ENCODE results near the gene STX16. TPM values are rescaled to one million over a fixed set of nuclear protein-coding genes. Genes with fewer than 3 reads are reported as not detected.

Gene STX16
- total RNA-seq, 2 experiments from 2014 or later = 108 to 109 TPM

GRCh38 chr20:58660855-58661597, 9.9 kb downstream of the STX16 start:
- Mint-ChIP-seq H3K4me1 (ENCODE audit: low read depth) (peaks cover 75% of the 10 kb centered on the region), H3K36me3 (ENCODE audit: low read depth) (peaks cover 48% of the 10 kb centered on the region), H3K27ac (peak overlapping the region; percentile 98), H3K9me3 (no peaks in the 10 kb centered on the region), H3K4me3 (peak overlapping the region; percentile 61), H3K27me3 (no peaks in the 10 kb centered on the region)
- peak; percentile 50 for ATAC-seq
- DNase-seq = peak; percentile 54
- intact Hi-C loops (cut with micrococcal nuclease) = no loop called here
- TF ChIP-seq CTCF (IDR thresholded peaks at IDR 0.05) = no peak
- POLR2A ChIA-PET = interaction anchor here (0.6 to 2.0 kb wide), 5 partner anchors 9 to 562 kb away, joined by 3 to 16 read pairs (median 3); partner anchors contain the start of gene STX16
- CTCF ChIA-PET = interaction anchor here (1.2 to 2.7 kb wide), 2 partner anchors 9 to 178 kb away, joined by 3 to 13 read pairs; partner anchors contain the start of gene STX16

- Mint-ChIP-seq H3K4me1 (ENCODE audit: low read depth) (peaks cover 71% of the 10 kb centered on the region), H3K27ac (peak overlapping the region; percentile 98), H3K4me3 (peak overlapping the region; percentile 61), H3K9me3 (no peaks in the 10 kb centered on the region), H3K27me3 (no peaks in the 10 kb centered on the region), H3K36me3 (ENCODE audit: low read depth) (peaks cover 48% of the 10 kb centered on the region)
- CTCF ChIA-PET = interaction anchor here (2.7 kb wide), 1 partner anchor 10 kb away, joined by 13 read pairs; the partner anchor contains the start of gene STX16
- POLR2A ChIA-PET = interaction anchor here (1.0 to 2.0 kb wide), 5 partner anchors 10 to 38 kb away, joined by 3 to 16 read pairs (median 4); partner anchors contain the start of gene STX16
- intact Hi-C loops (cut with micrococcal nuclease) = no loop called here
- ATAC-seq (peak; percentile 8), DNase-seq (no peak)
- no peak for TF ChIP-seq CTCF (IDR thresholded peaks at IDR 0.05)
Measured at GRCh38 chr20:58661598-58662473, 10.8 kb downstream of the STX16 start.

DNA sequence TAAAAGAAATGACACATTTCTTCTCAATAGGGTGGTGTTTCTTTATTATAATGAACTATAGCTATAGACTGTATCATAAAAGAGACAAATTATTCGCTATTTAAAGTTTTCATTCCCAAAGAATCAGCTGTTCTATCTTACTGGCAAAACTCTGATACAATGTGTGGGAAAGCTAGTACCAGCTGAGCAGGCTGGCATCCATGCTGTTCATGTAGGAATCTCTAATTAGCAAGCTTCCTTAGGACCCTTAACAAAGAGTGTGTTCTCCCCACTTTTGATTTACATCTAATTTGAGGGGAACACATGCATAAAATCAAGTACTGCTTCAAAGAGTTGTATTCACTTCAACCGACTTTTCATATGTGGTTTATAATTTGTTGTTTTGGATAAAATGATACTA, 13.2 kb downstream of the STX16 start:
- ChIA-PET CTCF (interaction anchor here (1.0 to 1.3 kb wide), 4 partner anchors 8 to 183 kb away, joined by 3 to 4 read pairs (median 3); partner anchors contain the start of gene STX16), POLR2A (interaction anchor here (0.7 kb wide), 1 partner anchor 13 kb away, joined by 3 read pairs; the partner anchor contains the start of gene STX16)
- intact Hi-C loops (cut with micrococcal nuclease) = no loop called here
- TF ChIP-seq CTCF (IDR thresholded peaks at IDR 0.05) = no peak
- H3K9me3 Mint-ChIP-seq = no peaks in the 10 kb centered on the region
- DNase-seq (no peak), ATAC-seq (no peak)
- no peak overlapping the region for H3K4me3 Mint-ChIP-seq
- H3K4me1 Mint-ChIP-seq (ENCODE audit: low read depth) = peaks cover 51% of the 10 kb centered on the region
- H3K27me3 Mint-ChIP-seq = no peaks in the 10 kb centered on the region
- H3K36me3 Mint-ChIP-seq (ENCODE audit: low read depth) = peaks cover 50% of the 10 kb centered on the region
- peak overlapping the region; percentile 51 for H3K27ac Mint-ChIP-seq

DNA sequence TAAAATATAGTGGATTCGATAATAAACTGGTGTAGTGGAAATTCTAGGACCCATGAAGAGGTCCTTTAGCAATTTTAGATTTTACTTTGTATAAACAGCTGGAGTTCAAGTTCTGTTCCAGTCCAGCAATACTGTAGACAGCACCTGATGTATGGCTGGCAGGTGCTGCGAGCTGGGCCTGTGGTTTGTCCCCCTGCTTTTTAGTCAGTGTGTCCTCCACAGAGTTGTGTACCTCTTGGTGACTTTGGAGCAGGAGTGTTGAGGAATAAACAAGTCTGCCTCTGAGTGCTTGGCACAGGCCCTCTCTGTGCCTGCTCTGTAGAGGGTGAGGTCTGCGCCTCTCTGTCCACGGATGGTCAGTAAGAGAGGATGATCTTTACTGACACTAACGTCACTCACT, 13.8 kb downstream of the STX16 start:
- Mint-ChIP-seq H3K4me1 (ENCODE audit: low read depth) (peaks cover 47% of the 10 kb centered on the region), H3K36me3 (ENCODE audit: low read depth) (peaks cover 51% of the 10 kb centered on the region), H3K4me3 (no peak overlapping the region), H3K27ac (peak overlapping the region; percentile 32), H3K9me3 (no peaks in the 10 kb centered on the region), H3K27me3 (no peaks in the 10 kb centered on the region)
- no peak for DNase-seq
- CTCF ChIA-PET = interaction anchor here (1.0 to 1.3 kb wide), 3 partner anchors 9 to 175 kb away, joined by 3 read pairs; partner anchors contain the start of gene STX16
- no peak for TF ChIP-seq CTCF (IDR thresholded peaks at IDR 0.05)
- intact Hi-C loops (cut with micrococcal nuclease) = no loop called here
- ATAC-seq = no peak
- POLR2A ChIA-PET = interaction anchor here (0.7 kb wide), 1 partner anchor 14 kb away, joined by 3 read pairs; the partner anchor contains the start of gene STX16

All from activated CD8-positive, alpha-beta T cell treated with anti-CD3 and anti-CD28 coated beads for 36 hours (primary cell).